Activated CD8-positive, alpha-beta memory T cell treated with anti-CD3 and anti-CD28 coated beads, Interleukin-2, amount 10 ng/mL, durations not matched to agents 7 days and 5 days (primary cell): ENCODE measurements around the gene ADAMTS2. TPM values are rescaled to one million over a fixed set of nuclear protein-coding genes. Genes with fewer than 3 reads are reported as not detected.
A peak's percentile ranks its signal among the peaks of the same experiment; 100 is the strongest.

ENCODE experiments used
- ATAC-seq: fragments of 150-1000 bp; cut with Tn5 transposase; one replicate; pipeline ENCODE4 v1.10.0; 2021; ENCODE audit warnings: moderate library complexity
- CTCF ChIA-PET: fragments of 350-600 bp; sonication (Branson Sonifier 250); formaldehyde crosslinking; loops from one replicate; lab custom pipeline; 2021; ENCODE audit warnings: antibody characterized with exemption; lab: Charles Lee
- DNase-seq: peaks from one replicate; pipeline ENCODE4 v3.0.0-alpha.2; 2020
- H3K27ac Mint-ChIP-seq: one replicate; pipeline ENCODE4 v1.8.0; 2021; ENCODE audit warnings: mild to moderate bottlenecking, mixed read lengths
- H3K27me3 Mint-ChIP-seq: one replicate; pipeline ENCODE4 v1.8.0; 2021; ENCODE audit warnings: mixed read lengths
- H3K36me3 Mint-ChIP-seq: one replicate; pipeline ENCODE4 v1.8.0; 2021; ENCODE audit warnings: mild to moderate bottlenecking, mixed read lengths
- H3K4me1 Mint-ChIP-seq: one replicate; pipeline ENCODE4 v1.8.0; 2021; ENCODE audit warnings: mixed read lengths
- H3K4me3 Mint-ChIP-seq: one replicate; pipeline ENCODE4 v1.8.0; 2021; ENCODE audit warnings: mild to moderate bottlenecking, moderate library complexity, mixed read lengths
- H3K9me3 Mint-ChIP-seq: one replicate; pipeline ENCODE4 v1.8.0; 2022; ENCODE audit warnings: low read depth, mixed read lengths
- total RNA-seq, 2 experiments: library from RNA; stranded (reverse); gene quantifications; one replicate each; pipeline ENCODE4 v1.2.3, GENCODE V29; 2021

ADAMTS2 gene
- total RNA-seq, 2 experiments from 2014 or later, result not detected

DNA sequence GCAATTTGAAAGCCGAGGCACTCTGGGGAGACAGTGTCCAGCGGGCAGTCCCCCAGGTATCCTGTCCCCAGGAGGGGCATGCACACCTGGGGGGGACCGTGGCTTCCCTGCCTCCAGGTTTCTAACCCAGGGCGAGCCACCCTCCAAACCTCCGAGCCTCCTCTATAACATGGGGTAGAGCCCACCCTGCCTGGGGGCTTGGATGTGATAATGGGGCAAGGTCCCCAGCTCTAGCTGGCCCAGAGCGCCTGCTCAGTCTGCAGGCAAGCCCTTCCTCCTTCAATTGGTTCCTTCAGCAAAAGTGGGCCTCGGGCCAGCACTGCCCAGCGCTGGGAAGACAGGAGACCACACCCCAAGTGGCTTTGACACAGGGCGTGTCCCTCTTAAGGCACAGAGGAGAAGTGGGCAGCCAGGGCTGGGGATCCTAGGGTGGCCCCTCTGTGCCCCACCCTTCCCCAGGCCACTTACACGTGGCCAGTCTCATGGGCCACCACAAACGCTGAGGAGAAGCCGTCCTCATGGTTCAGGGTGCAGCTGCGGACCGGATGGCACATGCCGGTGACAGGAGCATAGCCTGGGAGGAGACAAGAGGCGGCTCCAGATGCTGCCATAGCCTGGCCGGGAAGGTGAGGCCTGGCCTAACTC, 190.8 kb downstream of the ADAMTS2 start:
- ATAC-seq, result no peak
- no peaks in the 10 kb centered on the region for H3K27me3 Mint-ChIP-seq
- H3K27ac Mint-ChIP-seq, result no peak overlapping the region
- H3K4me1 Mint-ChIP-seq, result no peaks in the 10 kb centered on the region
- DNase-seq, result no peak
- no peaks in the 10 kb centered on the region for H3K36me3 Mint-ChIP-seq
- CTCF ChIA-PET, result no interaction called here
- no peak overlapping the region for H3K4me3 Mint-ChIP-seq
- no peaks in the 10 kb centered on the region for H3K9me3 Mint-ChIP-seq

DNA sequence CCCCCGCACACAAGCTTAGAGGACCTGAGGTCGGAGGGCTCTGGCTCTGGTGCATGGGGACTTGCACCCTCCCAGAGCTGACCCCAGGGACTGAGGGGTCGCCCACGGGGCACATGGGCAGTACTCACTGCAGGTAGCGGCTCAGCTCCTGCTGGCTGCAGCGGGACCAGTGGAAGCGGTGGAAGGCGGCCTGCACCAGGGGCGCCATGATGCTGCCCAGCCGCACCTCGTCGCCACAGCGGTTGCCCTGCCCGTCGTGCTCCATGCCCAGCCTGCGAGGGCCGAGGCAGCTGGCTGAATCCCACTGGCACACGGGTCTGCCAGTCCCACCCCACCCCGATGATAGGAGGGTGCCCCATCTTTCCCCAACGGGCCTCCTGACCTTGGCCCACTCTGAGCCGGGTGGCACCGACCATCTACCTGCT, 191.3 kb downstream of the ADAMTS2 start:
- ATAC-seq, result no peak
- CTCF ChIA-PET, result no interaction called here
- no peak overlapping the region for H3K27ac Mint-ChIP-seq

DNA sequence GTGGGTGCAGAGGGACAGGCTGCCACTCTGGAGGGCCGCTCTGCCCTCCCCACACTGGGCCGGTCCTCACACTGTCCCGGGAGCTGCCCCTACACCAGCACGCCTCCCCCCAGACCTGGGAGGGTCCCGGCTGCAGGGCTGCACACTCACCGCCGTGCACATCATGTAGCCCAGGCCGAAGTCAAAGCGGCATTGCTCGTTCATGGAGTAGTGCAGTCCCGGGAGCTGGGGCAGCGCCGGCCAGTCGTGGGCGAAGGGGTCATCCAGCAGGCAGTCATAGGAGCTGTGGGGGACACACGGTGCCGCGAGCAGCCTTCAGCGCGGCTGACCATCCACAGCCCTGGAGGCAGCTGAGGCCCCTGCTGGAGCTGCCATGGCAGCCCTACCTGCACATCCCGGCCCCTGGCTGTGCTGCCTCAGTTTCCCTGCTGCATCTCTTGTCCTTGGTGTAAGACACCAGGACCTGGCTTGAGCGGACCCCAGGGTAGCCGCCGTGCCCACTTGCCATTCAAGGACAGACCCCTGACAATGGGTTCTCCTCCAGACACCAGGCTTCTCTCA, 191.8 kb downstream of the ADAMTS2 start:
- CTCF ChIA-PET, result no interaction called here

More for the DNA sequence above, 191.3 kb downstream of the ADAMTS2 start:
- Mint-ChIP-seq H3K27me3 (no peaks in the 10 kb centered on the region), H3K4me1 (no peaks in the 10 kb centered on the region), H3K36me3 (no peaks in the 10 kb centered on the region), H3K4me3 (no peak overlapping the region), H3K9me3 (no peaks in the 10 kb centered on the region)
- DNase-seq, result no peak

DNA sequence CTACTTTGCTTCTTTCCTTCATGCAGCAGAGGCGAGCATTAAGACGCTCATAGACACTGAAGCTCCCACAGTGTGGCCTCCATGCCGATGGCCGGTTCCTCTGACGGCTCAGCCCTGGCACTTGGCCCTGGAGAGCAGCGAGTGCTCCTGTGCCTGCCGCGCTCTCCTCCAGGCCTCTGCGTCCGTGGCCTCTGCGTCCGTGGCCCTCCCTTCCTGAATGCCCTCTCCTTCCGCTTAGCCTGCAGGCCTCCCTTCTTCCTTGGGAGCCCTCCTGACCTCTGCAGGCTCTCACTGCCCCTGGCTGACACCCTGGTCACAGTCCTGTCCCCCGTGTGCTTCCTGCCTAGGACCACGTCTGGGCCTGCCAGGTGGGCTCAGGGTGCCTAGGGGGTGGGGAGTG, 192.3 kb downstream of the ADAMTS2 start:
- H3K36me3 Mint-ChIP-seq, result no peaks in the 10 kb centered on the region
- no peaks in the 10 kb centered on the region for H3K4me1 Mint-ChIP-seq
- H3K27ac Mint-ChIP-seq, result no peak overlapping the region
- DNase-seq, result no peak
- no peaks in the 10 kb centered on the region for H3K27me3 Mint-ChIP-seq
- no peak for ATAC-seq
- CTCF ChIA-PET, result no interaction called here
- no peaks in the 10 kb centered on the region for H3K9me3 Mint-ChIP-seq
- H3K4me3 Mint-ChIP-seq, result no peak overlapping the region

More for the DNA sequence above, 191.8 kb downstream of the ADAMTS2 start:
- no peak overlapping the region for H3K4me3 Mint-ChIP-seq
- H3K27ac Mint-ChIP-seq, result no peak overlapping the region
- no peaks in the 10 kb centered on the region for H3K36me3 Mint-ChIP-seq
- no peaks in the 10 kb centered on the region for H3K27me3 Mint-ChIP-seq
- no peak for ATAC-seq
- no peaks in the 10 kb centered on the region for H3K9me3 Mint-ChIP-seq
- no peaks in the 10 kb centered on the region for H3K4me1 Mint-ChIP-seq
- DNase-seq, result no peak

DNA sequence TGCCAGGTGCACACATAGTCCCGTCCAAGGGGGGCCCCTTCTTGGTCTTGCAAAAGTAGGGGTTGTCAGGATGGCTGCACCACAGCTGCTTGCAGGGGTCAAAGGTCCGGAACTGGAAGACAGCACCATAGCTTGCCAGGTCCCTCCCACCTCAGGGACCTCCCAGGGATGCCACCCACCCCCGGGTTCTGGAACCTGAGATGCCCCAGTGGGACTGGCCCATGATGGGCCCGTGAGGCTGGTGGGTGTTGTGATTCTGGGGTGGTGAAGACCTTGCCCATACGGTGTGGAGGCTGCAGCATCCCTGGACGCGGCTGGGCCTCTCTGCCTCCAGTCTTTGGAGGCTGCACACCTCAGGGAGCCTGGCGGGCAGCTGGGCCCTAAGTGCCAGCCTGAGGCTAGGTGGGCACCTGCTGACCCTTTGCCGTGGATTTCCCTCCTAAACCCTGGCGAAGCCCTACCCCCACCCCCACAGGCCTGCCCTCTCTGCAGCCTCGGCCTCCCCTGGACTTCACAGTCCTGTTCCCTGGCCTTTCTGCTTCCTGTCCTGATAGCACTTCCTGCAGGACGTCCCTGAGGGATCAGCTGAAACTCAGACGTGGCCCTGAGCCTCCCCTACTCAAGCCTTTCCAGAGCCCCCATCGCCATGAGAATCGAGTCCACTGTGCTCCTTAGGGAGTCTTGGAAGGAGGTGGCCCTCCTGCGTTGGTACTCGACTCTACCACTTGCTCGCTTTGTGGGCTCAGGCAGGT, 192.9 kb downstream of the ADAMTS2 start:
- H3K9me3 Mint-ChIP-seq, result no peaks in the 10 kb centered on the region
- CTCF ChIA-PET, result no interaction called here
- no peaks in the 10 kb centered on the region for H3K27me3 Mint-ChIP-seq
- no peaks in the 10 kb centered on the region for H3K36me3 Mint-ChIP-seq
- no peaks in the 10 kb centered on the region for H3K4me1 Mint-ChIP-seq
- no peak overlapping the region for H3K27ac Mint-ChIP-seq
- H3K4me3 Mint-ChIP-seq, result no peak overlapping the region
- DNase-seq (no peak), ATAC-seq (no peak)

DNA sequence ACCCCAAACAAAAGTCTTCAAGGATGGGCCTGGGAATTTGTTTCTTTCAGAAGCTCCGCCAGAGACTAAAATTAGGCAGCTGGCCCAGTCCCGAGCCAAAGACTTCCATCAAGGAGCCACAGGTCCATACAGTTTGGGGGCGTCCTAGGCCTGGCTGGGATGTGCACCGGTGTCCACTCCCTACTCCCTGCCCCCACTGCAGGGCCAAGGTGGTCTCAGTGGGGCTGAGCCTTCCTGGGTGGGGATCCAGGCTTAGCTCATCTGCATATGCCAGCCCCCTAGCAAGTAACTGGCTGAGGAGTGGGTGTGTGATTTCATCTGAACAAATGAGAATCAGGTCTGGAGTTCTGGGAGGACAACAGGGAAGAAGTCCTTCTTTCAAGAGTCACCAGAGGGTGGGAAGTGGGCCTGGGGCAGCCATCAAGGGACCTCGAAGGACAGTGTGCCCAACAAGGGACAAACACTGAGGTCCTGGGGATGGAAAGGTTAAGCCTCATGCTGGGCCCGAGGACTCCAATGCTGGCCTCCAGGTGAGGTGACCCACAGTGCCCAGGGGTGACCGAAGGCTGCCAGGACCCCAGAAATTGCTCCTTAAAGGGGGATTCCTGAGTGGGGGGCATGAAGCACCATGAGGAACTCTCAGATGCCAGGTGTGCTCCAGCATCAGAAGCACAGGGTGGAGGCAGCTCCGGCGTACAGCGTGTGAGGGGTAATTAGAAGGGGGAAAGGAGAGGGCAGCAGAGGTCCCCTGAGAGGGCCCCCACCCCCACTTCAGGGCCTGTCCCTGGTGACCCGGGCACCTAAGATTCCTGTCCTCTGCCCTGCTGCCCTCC, 193.8 kb downstream of the ADAMTS2 start:
- Mint-ChIP-seq H3K9me3 (no peaks in the 10 kb centered on the region), H3K27me3 (no peaks in the 10 kb centered on the region), H3K4me3 (no peak overlapping the region), H3K36me3 (no peaks in the 10 kb centered on the region), H3K4me1 (peaks cover under 1% of the 10 kb centered on the region), H3K27ac (no peak overlapping the region)
- ATAC-seq (no peak), DNase-seq (no peak)
- CTCF ChIA-PET, result no interaction called here

DNA sequence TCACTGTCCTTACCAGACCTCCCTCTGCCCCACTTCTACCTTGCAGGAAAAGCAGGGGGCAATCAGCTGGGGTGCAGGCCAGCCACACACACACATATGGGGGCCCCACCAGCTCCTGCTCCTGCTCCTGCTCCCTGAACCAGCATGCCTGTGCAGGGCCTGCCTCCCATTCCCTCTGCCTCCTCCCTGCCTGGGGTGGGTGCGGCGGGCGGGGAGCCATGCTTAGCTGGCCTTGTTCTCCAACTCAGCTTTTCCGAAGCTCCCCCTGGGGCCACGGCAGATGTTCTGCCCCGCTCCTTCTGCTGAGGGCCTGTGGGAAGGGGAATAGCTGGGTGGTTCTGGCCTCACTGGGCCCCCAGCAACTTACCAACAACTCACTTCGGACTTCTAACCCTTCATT, 195.2 kb downstream of the ADAMTS2 start:
- peaks cover 3% of the 10 kb centered on the region for H3K4me1 Mint-ChIP-seq
- DNase-seq, result no peak
- H3K27me3 Mint-ChIP-seq, result no peaks in the 10 kb centered on the region
- no peaks in the 10 kb centered on the region for H3K9me3 Mint-ChIP-seq
- no peaks in the 10 kb centered on the region for H3K36me3 Mint-ChIP-seq
- H3K27ac Mint-ChIP-seq, result no peak overlapping the region
- H3K4me3 Mint-ChIP-seq, result no peak overlapping the region
- CTCF ChIA-PET, result no interaction called here
- ATAC-seq, result no peak

DNA sequence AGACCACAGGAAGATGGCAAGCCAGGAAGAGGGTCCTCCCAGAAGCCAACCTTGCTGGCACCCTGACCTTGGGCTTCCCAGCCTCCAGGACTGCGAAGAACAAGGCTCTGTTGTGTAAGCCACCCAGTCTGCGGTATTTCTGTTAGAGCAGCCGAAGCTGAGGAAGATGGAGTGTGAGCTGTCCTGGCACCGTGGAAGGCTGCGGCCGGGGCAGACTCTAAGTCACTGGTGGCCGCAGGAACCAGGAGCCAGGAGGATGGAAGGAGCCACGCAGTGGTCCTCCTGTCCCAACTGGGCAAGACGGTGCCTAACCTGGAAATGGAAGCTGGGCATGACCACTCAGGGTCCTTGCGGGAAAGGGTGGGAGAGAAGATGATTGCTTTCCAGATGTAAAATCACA, 196.0 kb downstream of the ADAMTS2 start:
- no peak overlapping the region for H3K4me3 Mint-ChIP-seq
- no peak overlapping the region for H3K27ac Mint-ChIP-seq
- peaks cover 3% of the 10 kb centered on the region for H3K4me1 Mint-ChIP-seq
- no peaks in the 10 kb centered on the region for H3K27me3 Mint-ChIP-seq
- no peaks in the 10 kb centered on the region for H3K9me3 Mint-ChIP-seq
- DNase-seq, result no peak
- no peaks in the 10 kb centered on the region for H3K36me3 Mint-ChIP-seq
- no peak for ATAC-seq
- CTCF ChIA-PET, result no interaction called here

DNA sequence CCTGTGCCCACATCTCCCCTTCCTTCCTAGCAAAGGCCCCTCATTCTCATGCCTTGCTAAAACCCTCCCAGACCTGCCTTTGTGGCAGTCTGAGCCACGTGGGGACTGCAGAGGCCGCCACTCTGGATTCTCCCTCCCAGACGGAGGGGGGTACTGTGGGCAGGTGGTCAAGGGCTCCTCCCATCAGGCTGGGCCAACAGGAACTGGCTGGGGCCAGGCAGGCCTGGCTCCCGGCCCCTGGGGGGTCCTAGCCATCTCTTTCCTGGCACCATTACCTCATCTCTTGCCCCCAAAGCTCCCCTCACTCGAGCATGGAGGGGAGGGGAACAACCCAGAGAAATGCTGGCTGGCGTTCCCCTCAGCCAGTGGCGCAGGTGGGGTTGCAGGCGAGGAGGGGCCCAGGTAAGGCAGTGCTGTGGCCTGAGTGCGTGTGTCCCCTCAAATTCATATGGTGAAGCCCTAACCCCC, 196.5 kb downstream of the ADAMTS2 start:
- Mint-ChIP-seq H3K4me3 (no peak overlapping the region), H3K27me3 (no peaks in the 10 kb centered on the region), H3K27ac (no peak overlapping the region), H3K9me3 (no peaks in the 10 kb centered on the region), H3K36me3 (no peaks in the 10 kb centered on the region), H3K4me1 (peaks cover 3% of the 10 kb centered on the region)
- CTCF ChIA-PET, result no interaction called here
- DNase-seq, result no peak
- ATAC-seq, result no peak

DNA sequence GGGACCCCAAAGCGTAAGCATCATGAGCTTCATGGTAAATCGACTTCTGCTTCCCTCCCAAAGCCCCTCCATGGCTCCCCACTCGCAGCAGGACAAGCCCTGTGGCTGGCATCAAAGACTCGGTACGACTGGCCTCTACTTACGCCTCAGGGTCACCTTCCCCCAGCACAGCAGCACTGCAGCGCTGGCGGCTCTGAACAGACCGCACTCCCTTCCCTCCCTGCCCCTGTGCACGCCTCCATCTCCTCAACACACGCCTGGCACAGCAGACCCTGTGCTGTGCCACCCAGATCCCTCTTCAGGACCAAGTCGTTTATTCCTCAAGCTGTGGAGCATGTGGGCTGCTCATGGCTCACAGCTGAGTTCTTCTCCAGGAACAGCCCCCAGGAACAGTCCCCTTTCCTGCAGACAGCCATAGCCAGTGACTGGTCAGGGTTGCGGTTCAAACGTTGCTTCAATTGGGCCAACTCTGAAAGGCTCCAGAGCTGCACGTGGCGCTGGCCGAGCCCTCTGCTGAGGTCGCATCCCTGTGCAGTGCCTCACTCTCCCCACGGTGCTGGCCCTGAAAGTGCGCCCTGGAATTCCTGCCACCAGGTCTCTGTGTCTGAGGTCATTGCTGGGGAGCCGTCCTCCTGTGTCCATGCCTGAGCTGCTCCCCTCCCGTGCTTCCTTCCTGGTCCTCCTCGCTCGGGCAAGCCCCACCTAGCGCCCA, 197.1 kb downstream of the ADAMTS2 start:
- Mint-ChIP-seq H3K36me3 (no peaks in the 10 kb centered on the region), H3K4me1 (peaks cover 3% of the 10 kb centered on the region), H3K9me3 (no peaks in the 10 kb centered on the region), H3K27ac (no peak overlapping the region), H3K4me3 (no peak overlapping the region), H3K27me3 (no peaks in the 10 kb centered on the region)
- DNase-seq, result no peak
- CTCF ChIA-PET, result interaction anchor here (0.8 kb wide), 1 partner anchor 19 kb away, joined by 4 read pairs; no protein-coding TSS in a partner anchor
- ATAC-seq, result no peak

DNA sequence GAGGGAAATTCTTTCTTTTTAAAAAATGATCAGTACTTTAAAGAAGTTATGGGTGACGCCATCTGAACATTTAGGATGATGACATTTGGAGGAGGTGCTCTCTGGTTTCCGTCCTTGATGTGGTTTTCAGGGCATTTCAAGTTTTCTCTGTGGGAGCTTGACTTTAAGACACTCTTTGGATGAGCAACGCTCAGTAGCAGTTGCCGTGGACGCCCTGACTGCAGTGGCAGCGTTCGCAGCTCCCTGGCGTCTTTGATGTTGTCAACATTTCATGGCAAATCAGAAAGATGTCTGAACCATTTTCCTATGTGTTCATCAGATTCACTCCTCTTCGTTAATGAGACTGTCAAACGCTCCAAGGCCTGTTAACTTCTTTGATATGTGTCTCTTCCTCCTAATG, 199.0 kb downstream of the ADAMTS2 start:
- H3K9me3 Mint-ChIP-seq, result no peaks in the 10 kb centered on the region
- peak; percentile 23 for ATAC-seq
- CTCF ChIA-PET, result no interaction called here
- H3K27ac Mint-ChIP-seq, result no peak overlapping the region
- no peaks in the 10 kb centered on the region for H3K27me3 Mint-ChIP-seq
- H3K4me3 Mint-ChIP-seq, result no peak overlapping the region
- H3K4me1 Mint-ChIP-seq, result peaks cover 10% of the 10 kb centered on the region
- no peak for DNase-seq
- no peaks in the 10 kb centered on the region for H3K36me3 Mint-ChIP-seq

DNA sequence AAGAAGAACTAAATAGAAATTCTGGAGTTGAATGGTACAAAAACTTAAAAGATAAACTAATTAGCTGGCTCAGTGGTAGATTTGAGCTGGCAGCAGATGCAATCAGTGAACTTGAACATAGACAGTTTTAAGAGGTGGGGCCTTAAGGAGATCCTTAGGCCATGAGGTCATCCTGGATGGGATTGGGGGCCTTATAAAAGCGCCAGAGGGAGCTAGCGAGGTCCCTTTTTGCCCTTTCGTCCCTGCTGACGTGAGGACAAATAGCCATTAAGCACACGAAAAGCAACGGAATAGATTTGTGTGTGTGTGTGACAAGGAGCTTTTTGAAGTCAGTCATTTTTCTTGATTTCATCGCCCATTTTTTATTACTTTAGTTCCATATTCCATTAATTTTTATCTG, 201.8 kb downstream of the ADAMTS2 start:
- H3K36me3 Mint-ChIP-seq, result no peaks in the 10 kb centered on the region
- CTCF ChIA-PET, result interaction anchor here (1.3 to 1.4 kb wide), 2 partner anchors 23 to 350 kb away, joined by 4 to 5 read pairs; no protein-coding TSS in a partner anchor
- H3K4me3 Mint-ChIP-seq, result no peak overlapping the region
- DNase-seq (no peak), ATAC-seq (no peak)
- no peaks in the 10 kb centered on the region for H3K27me3 Mint-ChIP-seq
- H3K4me1 Mint-ChIP-seq, result peaks cover 10% of the 10 kb centered on the region
- H3K9me3 Mint-ChIP-seq, result no peaks in the 10 kb centered on the region
- no peak overlapping the region for H3K27ac Mint-ChIP-seq
